Breast epithelium (tissue), 4 donors: ENCODE results near the gene SLCO4A1. TPM values are rescaled to one million over a fixed set of nuclear protein-coding genes. Genes with fewer than 3 reads are reported as not detected.
A peak's percentile ranks its signal among the peaks of the same experiment; 100 is the strongest.

ENCODE experiments used
- DNase-seq, 2 donors: peaks; one replicate each; pipeline ENCODE4 v3.0.0-alpha.2; 2019; ENCODE audit warnings: low spot score in 2 of 2
- H3K27ac ChIP-seq, 2 donors: fragments of 200-600 bp; sonication (generic) in 1 of 2; one replicate each; pipeline ENCODE4 v1.5.1; 2016 to 2019; ENCODE audit warnings: mild to moderate bottlenecking in 1 of 2
- H3K27me3 ChIP-seq, 2 donors: fragments of 200-600 bp; sonication (generic) in 1 of 2; one replicate each; pipeline versions ENCODE4 v1.5.1 to v1.6.0; 2017 to 2019; ENCODE audit warnings: control low read depth in 1 of 2, mild to moderate bottlenecking in 1 of 2
- H3K36me3 ChIP-seq: fragments of 200-600 bp; one replicate; pipeline ENCODE4 v1.5.1; 2019
- H3K4me1 ChIP-seq, 2 donors: fragments of 200-600 bp; sonication (generic); one replicate each; pipeline ENCODE4 v1.5.1; 2016 to 2019; ENCODE audit warnings: control low read depth in 1 of 2
- H3K4me3 ChIP-seq, 3 donors: fragments of 200-600 bp; sonication (generic); 1 replicate in 2 of 3; 2 replicates in 1 of 3; pipeline ENCODE4 v1.5.1; 2016 to 2019; ENCODE audit warnings: mild to moderate bottlenecking in 3 of 3, moderate library complexity in 2 of 3
- H3K9me3 ChIP-seq, 2 donors: fragments of 200-600 bp; sonication (generic) in 1 of 2; one replicate each; pipeline ENCODE4 v1.5.1; 2016 to 2019; ENCODE audit warnings: control low read depth in 1 of 2
- POLR2A ChIP-seq: fragments of 450-650 bp; IDR thresholded peaks from one replicate; pipeline ENCODE4 v1.6.1; 2016; ENCODE audit warnings: antibody characterized with exemption, mild to moderate bottlenecking, moderate library complexity
- POLR2AphosphoS5 ChIP-seq, 3 donors: sonication (generic); formaldehyde crosslinking; IDR thresholded peaks; one replicate each; pipeline ENCODE4 v1.6.1; 2017; ENCODE audit warnings: antibody characterized with exemption in 3 of 3
- intact Hi-C: fragments of 100-400 bp; cut with DNase I; formaldehyde crosslinking; loops from one replicate; pipeline ENCODE4 v1.15.1; 2023; ENCODE audit warnings: low total_unique reads
- total RNA-seq, 3 donors: library from RNA; depleted of rRNA; stranded (reverse); fragments of >200 nt; gene quantifications; one replicate each; pipeline ENCODE4 v1.1.0, GENCODE V29; 2016
- TF ChIP-seq, protein P1 (sequence below), 3 donors: fragments of 450-650 bp; IDR thresholded peaks; one replicate each; pipeline ENCODE4 v1.5.1; 2016 to 2017; ENCODE audit warnings: antibody characterized with exemption in 3 of 3, mild to moderate bottlenecking in 3 of 3, moderate library complexity in 3 of 3

Gene SLCO4A1
- total RNA-seq, 3 donors from 2014 or later, result 8.8 to 26.5 (median 15.4) TPM

DNA sequence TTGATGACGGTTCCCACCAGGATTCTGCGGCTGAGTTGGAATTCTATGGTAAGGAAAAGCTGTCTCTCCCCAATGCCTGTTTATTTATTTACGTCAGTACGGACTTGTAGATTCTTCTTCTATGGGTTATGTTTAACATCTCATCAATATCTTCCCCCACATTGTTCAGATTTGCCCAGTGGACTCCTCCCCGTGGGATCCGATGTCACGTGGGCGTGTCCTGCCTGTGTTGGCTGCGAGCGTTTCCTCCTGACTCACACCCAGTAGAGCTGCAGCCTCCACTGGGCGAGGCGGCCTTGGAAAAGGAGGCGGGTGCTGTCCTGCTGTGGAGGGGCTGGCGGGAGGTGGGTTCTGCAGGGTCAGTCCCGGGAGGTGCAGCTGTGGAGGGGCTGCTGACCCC, 46.8 kb upstream of the SLCO4A1 start:
- no peak overlapping the region for H3K27ac ChIP-seq
- TF ChIP-seq POLR2AphosphoS5 (IDR thresholded peaks at IDR 0.05) (no peak), POLR2A (no peak)
- TF ChIP-seq, protein P1, sequence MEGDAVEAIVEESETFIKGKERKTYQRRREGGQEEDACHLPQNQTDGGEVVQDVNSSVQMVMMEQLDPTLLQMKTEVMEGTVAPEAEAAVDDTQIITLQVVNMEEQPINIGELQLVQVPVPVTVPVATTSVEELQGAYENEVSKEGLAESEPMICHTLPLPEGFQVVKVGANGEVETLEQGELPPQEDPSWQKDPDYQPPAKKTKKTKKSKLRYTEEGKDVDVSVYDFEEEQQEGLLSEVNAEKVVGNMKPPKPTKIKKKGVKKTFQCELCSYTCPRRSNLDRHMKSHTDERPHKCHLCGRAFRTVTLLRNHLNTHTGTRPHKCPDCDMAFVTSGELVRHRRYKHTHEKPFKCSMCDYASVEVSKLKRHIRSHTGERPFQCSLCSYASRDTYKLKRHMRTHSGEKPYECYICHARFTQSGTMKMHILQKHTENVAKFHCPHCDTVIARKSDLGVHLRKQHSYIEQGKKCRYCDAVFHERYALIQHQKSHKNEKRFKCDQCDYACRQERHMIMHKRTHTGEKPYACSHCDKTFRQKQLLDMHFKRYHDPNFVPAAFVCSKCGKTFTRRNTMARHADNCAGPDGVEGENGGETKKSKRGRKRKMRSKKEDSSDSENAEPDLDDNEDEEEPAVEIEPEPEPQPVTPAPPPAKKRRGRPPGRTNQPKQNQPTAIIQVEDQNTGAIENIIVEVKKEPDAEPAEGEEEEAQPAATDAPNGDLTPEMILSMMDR (IDR thresholded peaks at IDR 0.05), result no peak
- peak in 1 of 2 donors; percentile 53 for DNase-seq
- peaks cover 0 to 51% of the 10 kb centered on the region in 2 donors for H3K27me3 ChIP-seq
- intact Hi-C loops, result no loop called here
- no peak overlapping the region for H3K4me3 ChIP-seq
- H3K36me3 ChIP-seq, result no peaks in the 10 kb centered on the region
- H3K4me1 ChIP-seq, result no peaks in the 10 kb centered on the region
- no peaks in the 10 kb centered on the region for H3K9me3 ChIP-seq

DNA sequence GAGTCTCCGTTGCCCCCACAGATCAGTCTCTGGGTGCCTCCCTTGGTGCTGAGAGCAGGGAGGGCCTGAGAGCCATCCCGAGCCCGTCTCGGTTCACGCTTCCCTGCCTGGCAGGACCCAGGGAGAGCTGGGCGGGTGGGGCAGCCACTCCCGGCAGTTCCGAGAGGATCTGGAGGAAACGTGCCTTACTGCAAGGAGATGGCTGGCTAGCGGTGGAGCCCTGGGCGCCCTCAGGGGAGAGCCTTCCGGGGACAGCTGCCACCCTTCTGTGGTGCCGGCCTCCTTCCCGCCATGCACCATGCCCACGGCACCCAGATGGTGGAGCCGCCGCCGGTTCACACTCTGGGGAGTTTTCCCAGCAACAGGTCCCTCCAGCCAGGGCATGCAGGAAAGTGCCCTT, 45.8 kb upstream of the SLCO4A1 start:
- peaks cover 0 to 42% of the 10 kb centered on the region in 2 donors for H3K27me3 ChIP-seq
- H3K27ac ChIP-seq, result no peak overlapping the region
- no peak for DNase-seq
- H3K9me3 ChIP-seq, result no peaks in the 10 kb centered on the region
- no peak overlapping the region for H3K4me3 ChIP-seq
- TF ChIP-seq POLR2A, result no peak
- TF ChIP-seq, protein P1 (IDR thresholded peaks at IDR 0.05), result no peak
- TF ChIP-seq POLR2AphosphoS5 (IDR thresholded peaks at IDR 0.05), result no peak
- H3K36me3 ChIP-seq, result no peaks in the 10 kb centered on the region
- H3K4me1 ChIP-seq, result no peaks in the 10 kb centered on the region
- intact Hi-C loops, result no loop called here

DNA sequence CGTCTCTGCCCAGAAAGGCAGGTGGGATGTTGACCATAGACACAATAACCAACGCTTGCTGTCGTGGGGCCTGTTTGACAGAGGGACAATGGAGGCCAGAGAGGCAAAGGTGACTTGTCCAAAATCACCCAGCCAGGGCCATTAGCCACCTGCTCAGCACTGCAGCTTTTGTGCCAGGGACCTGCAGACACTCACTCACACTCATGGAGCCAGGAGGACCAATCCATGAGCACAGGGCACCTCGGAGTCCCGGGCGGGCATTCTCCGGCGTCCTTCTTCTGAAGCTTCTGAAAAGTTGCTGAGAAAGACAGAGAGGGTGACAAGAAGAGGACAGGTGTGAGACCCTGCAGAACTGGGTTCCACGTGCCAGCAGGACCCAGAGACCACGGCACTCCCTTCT, 45.4 kb upstream of the SLCO4A1 start:
- no peaks in the 10 kb centered on the region for H3K9me3 ChIP-seq
- no peaks in the 10 kb centered on the region for H3K36me3 ChIP-seq
- intact Hi-C loops, result no loop called here
- DNase-seq, result no peak
- H3K27me3 ChIP-seq, result peaks cover 0 to 40% of the 10 kb centered on the region in 2 donors
- no peak overlapping the region for H3K4me3 ChIP-seq
- TF ChIP-seq, protein P1 (IDR thresholded peaks at IDR 0.05), result no peak
- TF ChIP-seq POLR2A (no peak), POLR2AphosphoS5 (IDR thresholded peaks at IDR 0.05) (no peak)
- no peaks in the 10 kb centered on the region for H3K4me1 ChIP-seq
- no peak overlapping the region for H3K27ac ChIP-seq

DNA sequence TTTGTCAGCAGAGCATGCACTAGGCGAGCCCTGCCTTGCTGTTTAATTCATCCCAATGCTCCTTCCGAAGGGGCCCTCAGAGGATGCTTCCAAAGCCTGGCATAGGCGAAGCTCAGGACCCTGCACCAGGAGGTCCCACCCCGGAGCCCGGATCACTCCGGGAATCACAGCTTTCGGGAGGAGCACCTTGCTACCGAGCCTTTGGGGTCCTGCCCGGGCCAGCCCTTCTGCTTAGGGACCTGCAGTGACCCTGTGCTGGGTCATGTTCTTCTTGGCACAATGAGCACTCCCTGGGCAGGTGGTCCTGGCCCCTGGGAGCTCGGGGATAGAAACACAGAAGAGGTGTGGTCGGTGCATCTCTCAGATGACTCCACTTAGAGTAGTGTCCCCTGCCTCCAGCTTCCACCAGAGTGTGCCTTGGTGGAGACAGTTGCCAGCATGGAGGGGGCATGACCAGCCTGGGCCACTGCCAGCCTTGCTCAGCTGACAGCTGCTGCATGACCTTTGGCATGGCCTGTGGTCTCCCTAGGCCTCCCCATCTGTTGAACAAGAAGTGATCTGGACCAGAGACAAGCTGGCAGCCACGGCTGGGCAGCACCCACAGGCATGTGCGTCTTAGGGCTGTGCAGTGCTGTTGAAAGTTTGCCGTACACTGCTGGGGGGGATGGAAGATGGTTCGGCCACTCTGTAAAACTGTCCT, 44.7 kb upstream of the SLCO4A1 start:
- Histone ChIP-seq H3K27ac (no peak overlapping the region), H3K4me1 (no peaks in the 10 kb centered on the region), H3K4me3 (no peak overlapping the region), H3K9me3 (no peaks in the 10 kb centered on the region), H3K36me3 (no peaks in the 10 kb centered on the region), H3K27me3 (peaks cover 0 to 40% of the 10 kb centered on the region in 2 donors)
- intact Hi-C loops, result no loop called here
- DNase-seq, result no peak
- no peak for TF ChIP-seq POLR2AphosphoS5 (IDR thresholded peaks at IDR 0.05)
- TF ChIP-seq POLR2A, result no peak
- TF ChIP-seq, protein P1 (IDR thresholded peaks at IDR 0.05), result no peak

DNA sequence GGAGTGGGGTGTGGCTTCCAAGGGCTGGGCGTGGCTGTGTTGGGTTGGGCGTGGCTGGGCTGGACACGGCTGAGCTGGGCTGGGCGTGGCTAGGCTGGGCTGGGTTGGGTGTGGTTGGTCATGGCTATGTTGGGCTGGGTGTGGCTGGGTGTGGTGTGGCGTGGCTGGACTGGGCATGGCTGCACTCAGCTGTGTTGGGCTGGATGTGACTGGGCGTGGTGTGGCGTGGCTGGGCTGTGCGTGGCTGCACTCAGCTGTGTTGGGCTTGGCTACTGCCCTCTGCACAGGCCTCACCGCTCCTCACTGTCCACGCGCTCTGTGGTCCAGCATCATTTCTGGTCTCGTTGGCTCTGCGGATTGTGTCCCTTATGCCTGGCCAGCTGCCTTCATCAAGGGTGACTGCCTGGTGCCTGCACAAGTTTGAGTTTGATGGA, 43.5 kb upstream of the SLCO4A1 start:
- DNase-seq, result no peak
- no peak overlapping the region for H3K27ac ChIP-seq
- peaks cover 0 to 33% of the 10 kb centered on the region in 2 donors for H3K27me3 ChIP-seq
- no peak overlapping the region for H3K4me3 ChIP-seq
- H3K9me3 ChIP-seq, result no peaks in the 10 kb centered on the region
- intact Hi-C loops, result no loop called here
- H3K4me1 ChIP-seq, result peaks cover 3 to 6% of the 10 kb centered on the region in 2 donors
- no peaks in the 10 kb centered on the region for H3K36me3 ChIP-seq
- TF ChIP-seq POLR2A (no peak), POLR2AphosphoS5 (IDR thresholded peaks at IDR 0.05) (no peak)
- TF ChIP-seq, protein P1 (IDR thresholded peaks at IDR 0.05), result no peak
